ENCODE data around the gene OLIG1. TPM values are rescaled to one million over a fixed set of nuclear protein-coding genes. Genes with fewer than 3 reads are reported as not detected.

Gene OLIG1
- total and polyA plus RNA-seq, 2 of the 13 experiments (the other 11 are each of a cell fraction or from before 2014, with no cell fraction given): not detected

GRCh38 chr21:33064623-33065390 is 5.1 kb upstream of the OLIG1 start:
- H3K27ac ChIP-seq (ENCODE audit: extremely low read length, insufficient read depth, low read length): no peak overlapping the region
- in situ Hi-C loops (cut with HindIII; ENCODE audit: extremely low pct_ligation_motif_present, low pct_unique_long_range_greater_than_20kb): no loop called here
- CTCF ChIA-PET (ENCODE audit: low intra/inter-chr PET ratio, low total read pairs): no interaction called here
- H2AFZ ChIP-seq (ENCODE audit: low read length): no peak overlapping the region
- no peaks in the 10 kb centered on the region for H4K20me1 ChIP-seq (ENCODE audit: insufficient read depth, low read length)
- no peak overlapping the region for H3K4me2 ChIP-seq (ENCODE audit: low read depth, low read length)
- FAIRE-seq (no peak), DNase-seq (ENCODE audit: low spot score) (no peak), ATAC-seq (no peak)
- H3K4me1 ChIP-seq (ENCODE audit: insufficient read depth, low read length): no peaks in the 10 kb centered on the region
- H3K4me3 ChIP-seq (replicated peaks in 1 of 3; ENCODE audit: insufficient read depth in 1 of 3, low read depth in 2 of 3, low read length in 3 of 3): no peak overlapping the region
- peaks cover 3 to 39% of the 10 kb centered on the region in 2 experiments; a peak in 4 of 5 replicates for H3K27me3 ChIP-seq (ENCODE audit: control insufficient read depth in 1 of 2, insufficient read depth in 2 of 2, low read length in 2 of 2)
- BruUV-seq (replicated peaks): no TSS peak
- POLR2A ChIA-PET: no interaction called here
- intact Hi-C loops (cut with micrococcal nuclease; ENCODE audit: unreplicated experiment): no loop called here
- peaks cover 5% of the 10 kb centered on the region; the same call in 1 of the 2 replicates for H3K9me3 ChIP-seq (ENCODE audit: low read length)
- H3K9ac ChIP-seq (ENCODE audit: insufficient read depth, low read depth, low read length): no peak overlapping the region
- WGBS (ENCODE audit: low lambda C conversion rate): 31% methylated on average over 18 of the region's 18 CpGs
- H3K79me2 ChIP-seq (ENCODE audit: insufficient read depth, low read length): no peaks in the 10 kb centered on the region
- no peaks in the 10 kb centered on the region for H3K36me3 ChIP-seq (replicated peaks in 1 of 2; ENCODE audit: control insufficient read depth in 1 of 2, insufficient read depth in 2 of 2, low read length in 2 of 2)
- TF ChIP-seq, protein P1, sequence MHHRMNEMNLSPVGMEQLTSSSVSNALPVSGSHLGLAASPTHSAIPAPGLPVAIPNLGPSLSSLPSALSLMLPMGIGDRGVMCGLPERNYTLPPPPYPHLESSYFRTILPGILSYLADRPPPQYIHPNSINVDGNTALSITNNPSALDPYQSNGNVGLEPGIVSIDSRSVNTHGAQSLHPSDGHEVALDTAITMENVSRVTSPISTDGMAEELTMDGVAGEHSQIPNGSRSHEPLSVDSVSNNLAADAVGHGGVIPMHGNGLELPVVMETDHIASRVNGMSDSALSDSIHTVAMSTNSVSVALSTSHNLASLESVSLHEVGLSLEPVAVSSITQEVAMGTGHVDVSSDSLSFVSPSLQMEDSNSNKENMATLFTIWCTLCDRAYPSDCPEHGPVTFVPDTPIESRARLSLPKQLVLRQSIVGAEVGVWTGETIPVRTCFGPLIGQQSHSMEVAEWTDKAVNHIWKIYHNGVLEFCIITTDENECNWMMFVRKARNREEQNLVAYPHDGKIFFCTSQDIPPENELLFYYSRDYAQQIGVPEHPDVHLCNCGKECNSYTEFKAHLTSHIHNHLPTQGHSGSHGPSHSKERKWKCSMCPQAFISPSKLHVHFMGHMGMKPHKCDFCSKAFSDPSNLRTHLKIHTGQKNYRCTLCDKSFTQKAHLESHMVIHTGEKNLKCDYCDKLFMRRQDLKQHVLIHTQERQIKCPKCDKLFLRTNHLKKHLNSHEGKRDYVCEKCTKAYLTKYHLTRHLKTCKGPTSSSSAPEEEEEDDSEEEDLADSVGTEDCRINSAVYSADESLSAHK (CRISPR knock-in tag; IDR thresholded peaks at IDR 0.05; ENCODE audit: borderline replicate concordance): no peak
- no peak for TF ChIP-seq CBX2 (IDR thresholded peaks at IDR 0.05; ENCODE audit: low read depth, low read length)
- no peak for TF ChIP-seq CBX2 (CRISPR knock-in tag; IDR thresholded peaks at IDR 0.05; ENCODE audit: low read depth)
- no peak for TF ChIP-seq GZF1 (CRISPR knock-in tag; IDR thresholded peaks at IDR 0.05)
- no peak for TF ChIP-seq BRCA1 (CRISPR knock-in tag; IDR thresholded peaks at IDR 0.05)
- TF ChIP-seq ZNF234 (CRISPR knock-in tag; conservative IDR thresholded peaks at IDR 0.05): no peak
- TF ChIP-seq ZFX (CRISPR knock-in tag; IDR thresholded peaks at IDR 0.05; ENCODE audit: low read depth): no peak
- no peak for TF ChIP-seq SKIL (CRISPR knock-in tag; IDR thresholded peaks at IDR 0.05; ENCODE audit: borderline replicate concordance)
- no peak for TF ChIP-seq HOMEZ (CRISPR knock-in tag; IDR thresholded peaks at IDR 0.05; ENCODE audit: low read depth)
- TF ChIP-seq ZNF619 (CRISPR knock-in tag; IDR thresholded peaks at IDR 0.05): no peak
- no peak for TF ChIP-seq SATB2 (CRISPR knock-in tag; IDR thresholded peaks at IDR 0.05)
- TF ChIP-seq THYN1 (CRISPR knock-in tag; IDR thresholded peaks at IDR 0.05; ENCODE audit: borderline replicate concordance, low read depth): no peak
- TF ChIP-seq SMYD3 (CRISPR knock-in tag; IDR thresholded peaks at IDR 0.05): no peak
- TF ChIP-seq KAT7 (CRISPR knock-in tag; IDR thresholded peaks at IDR 0.05; ENCODE audit: borderline replicate concordance): no peak
- TF ChIP-seq ZNF614 (CRISPR knock-in tag; IDR thresholded peaks at IDR 0.05; ENCODE audit: borderline replicate concordance): no peak
- TF ChIP-seq NCOA1 (CRISPR knock-in tag; IDR thresholded peaks at IDR 0.05): no peak
- TF ChIP-seq ZNF296 (CRISPR knock-in tag; conservative IDR thresholded peaks at IDR 0.05): no peak

Measured in HepG2 (cell line).